ENCODE measurements around the gene COX6B2. TPM values are rescaled to one million over a fixed set of nuclear protein-coding genes. Genes with fewer than 3 reads are reported as not detected.

COX6B2 gene
- total RNA-seq, 2 experiments from 2014 or later = not detected

DNA sequence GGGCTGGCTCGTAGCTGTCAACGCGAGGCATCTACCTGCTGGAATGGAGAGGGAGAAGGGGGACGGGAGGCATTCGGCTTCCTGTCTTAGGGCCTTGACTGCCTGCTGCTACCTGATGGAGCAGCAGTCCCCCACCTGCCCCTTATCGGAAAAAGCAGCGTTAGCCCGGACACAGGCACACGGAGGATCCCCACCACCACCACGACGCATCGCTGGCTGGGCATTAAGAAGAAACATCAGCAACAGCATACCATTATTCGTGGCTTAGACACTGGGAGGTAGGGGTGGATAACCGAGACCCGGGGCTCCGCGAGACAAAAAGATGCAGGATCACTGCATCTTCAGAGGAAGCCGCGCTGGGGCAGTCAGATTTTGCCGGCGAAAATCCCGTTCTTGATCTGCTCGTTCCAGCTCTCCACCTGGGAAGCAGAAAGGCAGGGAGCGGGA lies 1.1 kb downstream of the COX6B2 start:
- Histone ChIP-seq H3K9me3 (ENCODE audit: low read length) (no peaks in the 10 kb centered on the region), H4K20me1 (ENCODE audit: insufficient read depth, low read length) (no peaks in the 10 kb centered on the region), H3K79me2 (ENCODE audit: insufficient read depth, low read depth, low read length) (no peaks in the 10 kb centered on the region), H2AFZ (ENCODE audit: low read length) (peak overlapping the region; percentile 34; the same call in 1 of the 2 replicates), H3K9me2 (ENCODE audit: insufficient read depth, low read length) (no peaks in the 10 kb centered on the region), H3K4me3 (ENCODE audit: low read depth, low read length, poor library complexity, severe bottlenecking) (peak overlapping the region; percentile 65), H3K4me2 (ENCODE audit: low read length) (peak overlapping the region; percentile 71), H3K27ac (ENCODE audit: low read depth, low read length, poor library complexity, severe bottlenecking) (no peak overlapping the region), H3K4me1 (ENCODE audit: insufficient read depth, low read length, poor library complexity, severe bottlenecking) (peaks cover 12% of the 10 kb centered on the region), H3K36me3 (ENCODE audit: insufficient read depth, low read length) (no peaks in the 10 kb centered on the region)
- no TSS peak for BruUV-seq (replicated peaks)
- ChIA-PET CTCF (ENCODE audit: unreplicated experiment) (no interaction called here), POLR2A (interaction anchor here (0.6 kb wide), 1 partner anchor 13 kb away, joined by 5 read pairs; no protein-coding TSS in a partner anchor)
- intact Hi-C loops (cut with micrococcal nuclease; ENCODE audit: unreplicated experiment) = no loop called here
- no peak for DNase-seq (ENCODE audit: low spot score)
- no peak for TF ChIP-seq EZH2phosphoT487 (IDR thresholded peaks at IDR 0.05; ENCODE audit: borderline replicate concordance, low read depth, low read length)

DNA sequence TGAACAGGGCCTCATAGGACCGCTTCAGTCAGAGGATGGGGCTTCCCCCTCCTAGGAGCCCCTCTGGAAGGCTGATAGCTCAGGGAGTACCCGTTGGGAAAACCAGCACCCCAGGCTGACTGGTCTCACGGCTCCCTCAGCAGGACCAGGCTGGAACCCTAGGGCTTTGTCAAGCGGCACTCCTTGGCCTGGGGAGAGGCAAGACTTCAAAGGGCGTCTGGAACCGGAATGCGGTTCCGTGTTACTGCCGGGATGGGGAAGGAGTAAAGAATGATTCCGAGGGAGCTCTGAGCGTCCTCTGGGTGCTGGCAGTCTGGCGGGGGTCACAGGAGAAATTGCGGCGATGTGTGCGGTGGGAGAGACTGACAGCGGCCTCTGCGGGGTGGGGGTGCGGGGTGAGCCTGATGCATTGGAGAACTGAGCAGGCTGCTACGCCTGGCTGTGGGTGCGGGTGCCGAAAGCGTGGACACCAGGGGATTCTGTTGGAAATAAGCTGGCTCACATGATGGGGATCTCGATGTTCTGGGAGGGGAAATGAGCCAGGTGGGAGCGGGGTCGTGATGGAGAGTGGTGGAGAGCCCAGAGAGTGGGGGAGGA lies 1.9 kb downstream of the COX6B2 start:
- Histone ChIP-seq H3K4me2 (ENCODE audit: low read length) (no peak overlapping the region), H3K4me3 (ENCODE audit: low read depth, low read length, poor library complexity, severe bottlenecking) (no peak overlapping the region), H3K4me1 (ENCODE audit: insufficient read depth, low read length, poor library complexity, severe bottlenecking) (peaks cover 12% of the 10 kb centered on the region), H2AFZ (ENCODE audit: low read length) (no peak overlapping the region), H3K36me3 (ENCODE audit: insufficient read depth, low read length) (no peaks in the 10 kb centered on the region), H3K9me2 (ENCODE audit: insufficient read depth, low read length) (no peaks in the 10 kb centered on the region), H4K20me1 (ENCODE audit: insufficient read depth, low read length) (no peaks in the 10 kb centered on the region), H3K27ac (ENCODE audit: low read depth, low read length, poor library complexity, severe bottlenecking) (no peak overlapping the region), H3K79me2 (ENCODE audit: insufficient read depth, low read depth, low read length) (no peaks in the 10 kb centered on the region), H3K9me3 (ENCODE audit: low read length) (no peaks in the 10 kb centered on the region)
- TF ChIP-seq EZH2phosphoT487 (IDR thresholded peaks at IDR 0.05; ENCODE audit: borderline replicate concordance, low read depth, low read length) (no peak), CTCF (conservative IDR thresholded peaks at IDR 0.05; ENCODE audit: low read length) (no peak)
- BruUV-seq (replicated peaks) = no TSS peak
- POLR2A ChIA-PET = no interaction called here
- intact Hi-C loops (cut with micrococcal nuclease; ENCODE audit: unreplicated experiment) = no loop called here
- CTCF ChIA-PET (ENCODE audit: unreplicated experiment) = no interaction called here
- DNase-seq (ENCODE audit: low spot score) = no peak

DNA sequence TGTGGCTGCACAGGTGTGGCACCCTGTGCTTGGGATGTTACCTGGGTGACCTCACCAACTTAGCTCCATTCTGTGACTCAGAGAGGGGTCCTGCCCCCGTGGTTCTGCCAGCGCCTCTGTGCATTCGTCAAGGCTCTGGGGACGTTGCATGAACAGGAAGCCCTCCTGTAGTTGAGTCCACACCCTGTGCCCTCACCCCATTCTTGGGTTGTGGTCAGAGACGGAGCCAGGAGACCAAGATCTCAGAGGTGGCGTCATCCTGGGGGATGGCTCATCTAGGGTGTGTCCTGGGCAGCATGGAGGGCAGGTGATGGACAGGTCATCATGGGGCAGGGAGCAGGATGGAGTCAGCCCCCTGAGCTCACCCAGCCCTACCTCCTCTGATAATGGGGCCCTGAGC lies 2.5 kb downstream of the COX6B2 start:
- Histone ChIP-seq H3K4me2 (ENCODE audit: low read length) (no peak overlapping the region), H3K9me3 (ENCODE audit: low read length) (no peaks in the 10 kb centered on the region), H3K79me2 (ENCODE audit: insufficient read depth, low read depth, low read length) (no peaks in the 10 kb centered on the region), H3K4me1 (ENCODE audit: insufficient read depth, low read length, poor library complexity, severe bottlenecking) (peaks cover 12% of the 10 kb centered on the region), H2AFZ (ENCODE audit: low read length) (no peak overlapping the region), H3K9me2 (ENCODE audit: insufficient read depth, low read length) (no peaks in the 10 kb centered on the region), H3K36me3 (ENCODE audit: insufficient read depth, low read length) (no peaks in the 10 kb centered on the region), H4K20me1 (ENCODE audit: insufficient read depth, low read length) (no peaks in the 10 kb centered on the region), H3K27ac (ENCODE audit: low read depth, low read length, poor library complexity, severe bottlenecking) (no peak overlapping the region), H3K4me3 (ENCODE audit: low read depth, low read length, poor library complexity, severe bottlenecking) (no peak overlapping the region)
- TF ChIP-seq EZH2phosphoT487 (IDR thresholded peaks at IDR 0.05; ENCODE audit: borderline replicate concordance, low read depth, low read length) (no peak), CTCF (conservative IDR thresholded peaks at IDR 0.05; ENCODE audit: low read length) (no peak)
- ChIA-PET CTCF (ENCODE audit: unreplicated experiment) (no interaction called here), POLR2A (no interaction called here)
- DNase-seq (ENCODE audit: low spot score) = no peak
- no TSS peak for BruUV-seq (replicated peaks)
- intact Hi-C loops (cut with micrococcal nuclease; ENCODE audit: unreplicated experiment) = no loop called here

All from OCI-LY7 (cell line).